HG03378 (cell line): ENCODE measurements around the gene EFR3B.

Experiments used
- ATAC-seq: cut with Tn5 transposase; IDR thresholded peaks from one replicate; pipeline ENCODE4 v1.9.1; 2021; ENCODE audit warnings: mild to moderate bottlenecking, moderate library complexity; ENCODE audit not compliant: unreplicated experiment

Gene EFR3B

GRCh38 chr2:25176541-25177181 lies 134.8 kb downstream of the EFR3B start:
- no peak for ATAC-seq

- ATAC-seq: no peak
Measured at GRCh38 chr2:25177211-25177611, 135.3 kb downstream of the EFR3B start.

- no peak for ATAC-seq
Measured at GRCh38 chr2:25178976-25179375, 137.1 kb downstream of the EFR3B start.

GRCh38 chr2:25184254-25184653 lies 142.4 kb downstream of the EFR3B start:
- ATAC-seq: no peak

GRCh38 chr2:25187729-25188350 lies 146.0 kb downstream of the EFR3B start:
- no peak for ATAC-seq

- ATAC-seq: no peak
Measured at GRCh38 chr2:25188405-25188804, 146.5 kb downstream of the EFR3B start.

GRCh38 chr2:25190536-25190935 lies 148.7 kb downstream of the EFR3B start:
- no peak for ATAC-seq

GRCh38 chr2:25194576-25195122 lies 152.8 kb downstream of the EFR3B start:
- ATAC-seq: no peak

GRCh38 chr2:25197336-25198208 lies 155.7 kb downstream of the EFR3B start:
- no peak for ATAC-seq

- no peak for ATAC-seq
Measured at GRCh38 chr2:25198209-25198525, 156.3 kb downstream of the EFR3B start.

GRCh38 chr2:25198576-25198975 lies 156.7 kb downstream of the EFR3B start:
- no peak for ATAC-seq

GRCh38 chr2:25201265-25201664 lies 159.4 kb downstream of the EFR3B start:
- ATAC-seq: no peak

- no peak for ATAC-seq
Measured at GRCh38 chr2:25201794-25202193, 159.9 kb downstream of the EFR3B start.

GRCh38 chr2:25202275-25202674 lies 160.4 kb downstream of the EFR3B start:
- ATAC-seq: no peak

- ATAC-seq: no peak
Measured at GRCh38 chr2:25204190-25204838, 162.4 kb downstream of the EFR3B start.

GRCh38 chr2:25207078-25207545 lies 165.2 kb downstream of the EFR3B start:
- ATAC-seq: no peak
